Measurements from ENCODE around the gene OR10V1. TPM values are rescaled to one million over a fixed set of nuclear protein-coding genes. Genes with fewer than 3 reads are reported as not detected.

Gene OR10V1
- total and polyA plus RNA-seq, 9 of the 15 experiments (the other 6 are each of a cell fraction or from before 2014, with no cell fraction given), result not detected

DNA sequence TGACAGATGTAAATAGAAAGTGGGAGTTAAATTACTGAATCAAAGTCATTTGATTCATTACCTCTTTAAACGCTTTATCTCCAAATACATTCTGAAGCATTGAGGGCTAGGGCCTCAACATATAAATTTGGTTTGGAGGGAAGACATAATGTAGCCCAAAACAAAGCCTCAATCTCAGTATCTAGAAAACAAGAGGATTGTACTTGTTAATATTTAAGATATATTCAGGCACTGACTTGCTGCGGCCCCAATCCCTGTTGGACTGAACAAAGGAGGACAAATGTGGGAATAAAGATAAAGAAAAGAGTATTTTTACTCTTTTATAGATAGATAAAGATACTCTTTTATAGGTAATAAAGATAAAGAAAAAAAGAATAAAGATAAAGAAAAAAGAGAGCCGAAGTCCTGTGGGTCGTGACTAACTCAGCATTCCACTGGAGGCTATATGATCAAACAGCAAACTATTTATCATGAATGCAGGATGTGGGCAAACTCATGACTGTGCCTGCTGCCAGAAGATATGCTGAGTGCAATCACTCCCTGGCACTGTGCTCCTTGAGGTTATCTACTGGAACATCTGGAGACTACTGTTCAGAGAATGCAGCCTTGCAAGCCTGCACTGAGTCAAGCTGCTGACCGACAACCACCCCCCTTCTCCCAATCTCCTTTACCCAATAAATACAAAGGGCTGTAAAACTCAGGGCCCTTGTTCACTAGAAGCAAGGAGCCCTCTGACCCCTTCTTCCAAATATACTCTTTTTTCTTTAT, 6.9 kb downstream of the OR10V1 start (continued):
- TF ChIP-seq, protein P1, sequence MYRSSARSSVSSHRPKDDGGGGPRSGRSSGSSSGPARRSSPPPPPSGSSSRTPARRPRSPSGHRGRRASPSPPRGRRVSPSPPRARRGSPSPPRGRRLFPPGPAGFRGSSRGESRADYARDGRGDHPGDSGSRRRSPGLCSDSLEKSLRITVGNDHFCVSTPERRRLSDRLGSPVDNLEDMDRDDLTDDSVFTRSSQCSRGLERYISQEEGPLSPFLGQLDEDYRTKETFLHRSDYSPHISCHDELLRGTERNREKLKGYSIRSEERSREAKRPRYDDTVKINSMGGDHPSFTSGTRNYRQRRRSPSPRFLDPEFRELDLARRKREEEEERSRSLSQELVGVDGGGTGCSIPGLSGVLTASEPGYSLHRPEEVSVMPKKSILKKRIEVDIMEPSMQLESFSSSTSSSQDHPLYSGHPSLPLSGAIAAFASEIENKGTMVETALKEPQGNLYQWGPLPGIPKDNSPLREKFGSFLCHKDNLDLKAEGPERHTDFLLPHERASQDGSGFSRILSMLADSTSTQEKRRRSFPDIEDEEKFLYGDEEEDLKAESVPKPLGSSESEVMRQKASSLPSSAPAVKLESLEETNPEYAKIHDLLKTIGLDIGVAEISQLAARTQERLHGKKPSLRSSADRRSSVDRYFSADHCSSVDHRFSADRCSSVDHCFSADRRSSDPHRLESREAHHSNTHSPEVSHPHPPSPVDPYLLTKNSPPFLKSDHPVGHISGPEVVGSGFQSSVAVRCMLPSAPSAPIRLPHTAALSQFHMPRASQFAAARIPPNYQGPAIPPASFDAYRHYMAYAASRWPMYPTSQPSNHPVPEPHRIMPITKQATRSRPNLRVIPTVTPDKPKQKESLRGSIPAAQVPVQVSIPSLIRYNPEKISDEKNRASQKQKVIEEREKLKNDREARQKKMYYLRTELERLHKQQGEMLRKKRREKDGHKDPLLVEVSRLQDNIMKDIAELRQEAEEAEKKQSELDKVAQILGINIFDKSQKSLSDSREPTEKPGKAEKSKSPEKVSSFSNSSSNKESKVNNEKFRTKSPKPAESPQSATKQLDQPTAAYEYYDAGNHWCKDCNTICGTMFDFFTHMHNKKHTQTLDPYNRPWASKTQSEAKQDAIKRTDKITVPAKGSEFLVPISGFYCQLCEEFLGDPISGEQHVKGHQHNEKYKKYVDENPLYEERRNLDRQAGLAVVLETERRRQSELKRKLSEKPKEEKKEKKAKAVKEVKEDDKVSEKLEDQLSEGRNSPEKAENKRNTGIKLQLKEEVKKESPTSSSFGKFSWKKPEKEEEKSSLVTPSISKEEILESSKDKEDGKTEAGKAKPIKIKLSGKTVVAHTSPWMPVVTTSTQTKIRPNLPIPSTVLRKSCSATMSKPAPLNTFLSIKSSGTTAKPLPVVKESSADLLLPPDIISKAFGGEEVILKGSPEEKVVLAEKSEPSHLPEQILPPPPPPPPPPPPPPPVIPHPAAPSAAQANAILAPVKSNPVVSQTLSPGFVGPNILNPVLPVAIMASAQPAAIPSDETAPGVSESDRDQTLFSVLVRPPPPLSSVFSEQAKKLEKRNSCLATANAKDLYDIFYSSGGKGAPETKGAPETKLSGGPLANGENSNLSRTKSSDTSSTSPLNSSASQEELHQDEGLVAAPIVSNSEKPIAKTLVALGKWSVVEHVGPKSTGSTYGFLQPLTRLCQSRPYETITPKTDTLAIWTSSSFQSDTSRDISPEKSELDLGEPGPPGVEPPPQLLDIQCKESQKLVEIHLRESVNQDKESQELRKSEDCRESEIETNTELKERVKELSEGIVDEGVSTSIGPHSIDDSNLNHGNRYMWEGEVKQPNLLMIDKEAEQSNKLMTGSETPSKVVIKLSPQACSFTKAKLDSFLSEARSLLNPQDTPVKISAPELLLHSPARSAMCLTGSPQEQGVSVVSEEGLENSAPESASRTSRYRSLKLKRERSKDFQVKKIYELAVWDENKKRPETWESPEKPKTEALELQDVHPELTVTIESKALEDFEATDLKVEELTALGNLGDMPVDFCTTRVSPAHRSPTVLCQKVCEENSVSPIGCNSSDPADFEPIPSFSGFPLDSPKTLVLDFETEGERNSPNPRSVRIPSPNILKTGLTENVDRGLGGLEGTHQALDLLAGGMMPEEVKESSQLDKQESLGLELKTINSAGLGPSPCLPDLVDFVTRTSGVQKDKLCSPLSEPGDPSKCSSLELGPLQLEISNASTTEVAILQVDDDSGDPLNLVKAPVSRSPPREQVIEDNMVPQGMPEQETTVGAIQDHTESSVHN (IDR thresholded peaks at IDR 0.05; ENCODE audit: borderline replicate concordance in 1 of 2, low read depth in 1 of 2), result 0 out of 4 replicates have a peak, but pooled peaks of 1 of the 2 experiments have one; percentile 41
- TF ChIP-seq ETV6 (IDR thresholded peaks at IDR 0.05; ENCODE audit: borderline replicate concordance in 1 of 2, low read depth in 2 of 2, low read length in 1 of 2), result peak in 1 of 2 experiments; percentile 60; a peak in 1 of 4 replicates
- TF ChIP-seq ETV6 (CRISPR knock-in tag; IDR thresholded peaks at IDR 0.05; ENCODE audit: borderline replicate concordance), result no peak
- TF ChIP-seq, protein P2, sequence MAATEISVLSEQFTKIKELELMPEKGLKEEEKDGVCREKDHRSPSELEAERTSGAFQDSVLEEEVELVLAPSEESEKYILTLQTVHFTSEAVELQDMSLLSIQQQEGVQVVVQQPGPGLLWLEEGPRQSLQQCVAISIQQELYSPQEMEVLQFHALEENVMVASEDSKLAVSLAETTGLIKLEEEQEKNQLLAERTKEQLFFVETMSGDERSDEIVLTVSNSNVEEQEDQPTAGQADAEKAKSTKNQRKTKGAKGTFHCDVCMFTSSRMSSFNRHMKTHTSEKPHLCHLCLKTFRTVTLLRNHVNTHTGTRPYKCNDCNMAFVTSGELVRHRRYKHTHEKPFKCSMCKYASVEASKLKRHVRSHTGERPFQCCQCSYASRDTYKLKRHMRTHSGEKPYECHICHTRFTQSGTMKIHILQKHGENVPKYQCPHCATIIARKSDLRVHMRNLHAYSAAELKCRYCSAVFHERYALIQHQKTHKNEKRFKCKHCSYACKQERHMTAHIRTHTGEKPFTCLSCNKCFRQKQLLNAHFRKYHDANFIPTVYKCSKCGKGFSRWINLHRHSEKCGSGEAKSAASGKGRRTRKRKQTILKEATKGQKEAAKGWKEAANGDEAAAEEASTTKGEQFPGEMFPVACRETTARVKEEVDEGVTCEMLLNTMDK (IDR thresholded peaks at IDR 0.05; ENCODE audit: borderline replicate concordance, insufficient read depth, low read depth, low read length, poor library complexity, severe bottlenecking), result no peak
- no peak for TF ChIP-seq ZNF143 (CRISPR knock-in tag; IDR thresholded peaks at IDR 0.05)
- TF ChIP-seq ZBED1 (IDR thresholded peaks at IDR 0.05), result peak; percentile 86; the same call in 1 of the 2 replicates
- TF ChIP-seq KAT7 (CRISPR knock-in tag; IDR thresholded peaks at IDR 0.05; ENCODE audit: borderline replicate concordance), result no peak
- no peak for TF ChIP-seq KLF10 (CRISPR knock-in tag; IDR thresholded peaks at IDR 0.05)
- TF ChIP-seq, protein P3, sequence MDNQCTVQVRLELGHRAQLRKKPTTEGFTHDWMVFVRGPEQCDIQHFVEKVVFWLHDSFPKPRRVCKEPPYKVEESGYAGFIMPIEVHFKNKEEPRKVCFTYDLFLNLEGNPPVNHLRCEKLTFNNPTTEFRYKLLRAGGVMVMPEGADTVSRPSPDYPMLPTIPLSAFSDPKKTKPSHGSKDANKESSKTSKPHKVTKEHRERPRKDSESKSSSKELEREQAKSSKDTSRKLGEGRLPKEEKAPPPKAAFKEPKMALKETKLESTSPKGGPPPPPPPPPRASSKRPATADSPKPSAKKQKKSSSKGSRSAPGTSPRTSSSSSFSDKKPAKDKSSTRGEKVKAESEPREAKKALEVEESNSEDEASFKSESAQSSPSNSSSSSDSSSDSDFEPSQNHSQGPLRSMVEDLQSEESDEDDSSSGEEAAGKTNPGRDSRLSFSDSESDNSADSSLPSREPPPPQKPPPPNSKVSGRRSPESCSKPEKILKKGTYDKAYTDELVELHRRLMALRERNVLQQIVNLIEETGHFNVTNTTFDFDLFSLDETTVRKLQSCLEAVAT (IDR thresholded peaks at IDR 0.05), result peak in 1 of 2 experiments; percentile 84; a peak in 2 of 4 replicates
- TF ChIP-seq, protein P4, sequence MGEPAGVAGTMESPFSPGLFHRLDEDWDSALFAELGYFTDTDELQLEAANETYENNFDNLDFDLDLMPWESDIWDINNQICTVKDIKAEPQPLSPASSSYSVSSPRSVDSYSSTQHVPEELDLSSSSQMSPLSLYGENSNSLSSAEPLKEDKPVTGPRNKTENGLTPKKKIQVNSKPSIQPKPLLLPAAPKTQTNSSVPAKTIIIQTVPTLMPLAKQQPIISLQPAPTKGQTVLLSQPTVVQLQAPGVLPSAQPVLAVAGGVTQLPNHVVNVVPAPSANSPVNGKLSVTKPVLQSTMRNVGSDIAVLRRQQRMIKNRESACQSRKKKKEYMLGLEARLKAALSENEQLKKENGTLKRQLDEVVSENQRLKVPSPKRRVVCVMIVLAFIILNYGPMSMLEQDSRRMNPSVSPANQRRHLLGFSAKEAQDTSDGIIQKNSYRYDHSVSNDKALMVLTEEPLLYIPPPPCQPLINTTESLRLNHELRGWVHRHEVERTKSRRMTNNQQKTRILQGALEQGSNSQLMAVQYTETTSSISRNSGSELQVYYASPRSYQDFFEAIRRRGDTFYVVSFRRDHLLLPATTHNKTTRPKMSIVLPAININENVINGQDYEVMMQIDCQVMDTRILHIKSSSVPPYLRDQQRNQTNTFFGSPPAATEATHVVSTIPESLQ (CRISPR knock-in tag; IDR thresholded peaks at IDR 0.05), result no peak
- TF ChIP-seq CAMTA2 (CRISPR knock-in tag; conservative IDR thresholded peaks at IDR 0.05), result no peak
- TF ChIP-seq NR4A1 (CRISPR knock-in tag; IDR thresholded peaks at IDR 0.05), result no peak
- peak; percentile 90 for TF ChIP-seq NR4A1 (tag; IDR thresholded peaks at IDR 0.05)
